ENCODE data around the gene SCAMP2.

SCAMP2 gene

DNA sequence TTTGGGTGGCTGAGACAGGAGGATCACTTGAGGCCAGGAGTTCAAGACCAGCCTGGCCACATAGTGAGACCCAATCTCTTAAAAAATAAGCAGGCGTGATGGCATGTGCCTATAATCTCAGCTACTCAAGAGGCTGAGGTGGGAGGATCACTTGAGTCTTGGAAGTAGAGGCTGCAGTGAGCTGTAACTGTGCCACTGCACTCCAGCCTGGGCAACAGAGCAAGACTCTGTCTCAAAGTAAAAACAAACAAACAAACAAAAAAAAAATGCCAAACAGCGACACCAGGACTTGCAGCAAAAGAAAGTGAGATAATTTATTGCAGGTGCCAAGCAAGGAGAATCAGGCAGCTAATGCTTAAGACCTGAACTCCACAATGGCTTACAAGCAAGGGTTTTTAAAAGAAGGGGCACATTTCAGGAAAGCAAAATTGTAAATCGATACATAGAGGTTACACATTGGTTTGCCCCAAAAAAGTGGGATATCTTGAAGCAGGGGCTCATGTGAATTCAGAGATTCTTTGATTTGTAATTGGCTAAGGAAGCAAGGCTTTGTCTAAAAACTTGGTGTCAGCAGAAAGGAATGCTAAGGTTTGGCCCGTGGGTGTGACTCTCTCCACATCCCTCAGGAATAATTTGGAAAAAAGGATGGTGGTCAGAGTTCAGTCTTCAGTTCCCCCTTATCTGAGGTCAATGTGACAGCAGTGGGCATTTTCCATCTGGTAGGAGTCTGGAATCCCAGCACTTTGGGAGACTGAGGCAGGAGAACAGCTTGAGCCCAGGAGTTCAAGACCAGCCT lies 11.5 kb upstream of the SCAMP2 start:
- no peak for ATAC-seq
- no peak for TF ChIP-seq SNAI2 (CRISPR knock-in tag; IDR thresholded peaks at IDR 0.05)
- no peak for TF ChIP-seq OSR1 (CRISPR knock-in tag; IDR thresholded peaks at IDR 0.05)
- no peak for TF ChIP-seq ZFP3 (CRISPR knock-in tag; IDR thresholded peaks at IDR 0.05)
- TF ChIP-seq ZFP30 (CRISPR knock-in tag; IDR thresholded peaks at IDR 0.05) = no peak
- TF ChIP-seq ISL1 (CRISPR knock-in tag; IDR thresholded peaks at IDR 0.05) = no peak
- no peak for TF ChIP-seq TOX (CRISPR knock-in tag; IDR thresholded peaks at IDR 0.05; ENCODE audit: borderline replicate concordance)
- TF ChIP-seq, protein P1, sequence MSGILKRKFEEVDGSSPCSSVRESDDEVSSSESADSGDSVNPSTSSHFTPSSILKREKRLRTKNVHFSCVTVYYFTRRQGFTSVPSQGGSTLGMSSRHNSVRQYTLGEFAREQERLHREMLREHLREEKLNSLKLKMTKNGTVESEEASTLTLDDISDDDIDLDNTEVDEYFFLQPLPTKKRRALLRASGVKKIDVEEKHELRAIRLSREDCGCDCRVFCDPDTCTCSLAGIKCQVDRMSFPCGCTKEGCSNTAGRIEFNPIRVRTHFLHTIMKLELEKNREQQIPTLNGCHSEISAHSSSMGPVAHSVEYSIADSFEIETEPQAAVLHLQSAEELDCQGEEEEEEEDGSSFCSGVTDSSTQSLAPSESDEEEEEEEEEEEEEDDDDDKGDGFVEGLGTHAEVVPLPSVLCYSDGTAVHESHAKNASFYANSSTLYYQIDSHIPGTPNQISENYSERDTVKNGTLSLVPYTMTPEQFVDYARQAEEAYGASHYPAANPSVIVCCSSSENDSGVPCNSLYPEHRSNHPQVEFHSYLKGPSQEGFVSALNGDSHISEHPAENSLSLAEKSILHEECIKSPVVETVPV (CRISPR knock-in tag; IDR thresholded peaks at IDR 0.05) = no peak
- TF ChIP-seq GLIS3 (CRISPR knock-in tag; IDR thresholded peaks at IDR 0.05) = no peak
- TF ChIP-seq ZC3H10 (CRISPR knock-in tag; IDR thresholded peaks at IDR 0.05) = no peak
- no peak for TF ChIP-seq RARB (CRISPR knock-in tag; IDR thresholded peaks at IDR 0.05)
- TF ChIP-seq CSDC2 (CRISPR knock-in tag; IDR thresholded peaks at IDR 0.05) = no peak
- TF ChIP-seq TCF4 (CRISPR knock-in tag; IDR thresholded peaks at IDR 0.05; ENCODE audit: borderline replicate concordance) = no peak
- no peak for TF ChIP-seq ZNF70 (CRISPR knock-in tag; IDR thresholded peaks at IDR 0.05)
- TF ChIP-seq, protein P2, sequence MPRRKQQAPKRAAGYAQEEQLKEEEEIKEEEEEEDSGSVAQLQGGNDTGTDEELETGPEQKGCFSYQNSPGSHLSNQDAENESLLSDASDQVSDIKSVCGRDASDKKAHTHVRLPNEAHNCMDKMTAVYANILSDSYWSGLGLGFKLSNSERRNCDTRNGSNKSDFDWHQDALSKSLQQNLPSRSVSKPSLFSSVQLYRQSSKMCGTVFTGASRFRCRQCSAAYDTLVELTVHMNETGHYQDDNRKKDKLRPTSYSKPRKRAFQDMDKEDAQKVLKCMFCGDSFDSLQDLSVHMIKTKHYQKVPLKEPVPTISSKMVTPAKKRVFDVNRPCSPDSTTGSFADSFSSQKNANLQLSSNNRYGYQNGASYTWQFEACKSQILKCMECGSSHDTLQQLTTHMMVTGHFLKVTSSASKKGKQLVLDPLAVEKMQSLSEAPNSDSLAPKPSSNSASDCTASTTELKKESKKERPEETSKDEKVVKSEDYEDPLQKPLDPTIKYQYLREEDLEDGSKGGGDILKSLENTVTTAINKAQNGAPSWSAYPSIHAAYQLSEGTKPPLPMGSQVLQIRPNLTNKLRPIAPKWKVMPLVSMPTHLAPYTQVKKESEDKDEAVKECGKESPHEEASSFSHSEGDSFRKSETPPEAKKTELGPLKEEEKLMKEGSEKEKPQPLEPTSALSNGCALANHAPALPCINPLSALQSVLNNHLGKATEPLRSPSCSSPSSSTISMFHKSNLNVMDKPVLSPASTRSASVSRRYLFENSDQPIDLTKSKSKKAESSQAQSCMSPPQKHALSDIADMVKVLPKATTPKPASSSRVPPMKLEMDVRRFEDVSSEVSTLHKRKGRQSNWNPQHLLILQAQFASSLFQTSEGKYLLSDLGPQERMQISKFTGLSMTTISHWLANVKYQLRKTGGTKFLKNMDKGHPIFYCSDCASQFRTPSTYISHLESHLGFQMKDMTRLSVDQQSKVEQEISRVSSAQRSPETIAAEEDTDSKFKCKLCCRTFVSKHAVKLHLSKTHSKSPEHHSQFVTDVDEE (CRISPR knock-in tag; IDR thresholded peaks at IDR 0.05) = no peak
- no peak for TF ChIP-seq ESRRG (CRISPR knock-in tag; IDR thresholded peaks at IDR 0.05)
- TF ChIP-seq BACH2 (CRISPR knock-in tag; IDR thresholded peaks at IDR 0.05; ENCODE audit: borderline replicate concordance) = no peak
- TF ChIP-seq, protein P3, sequence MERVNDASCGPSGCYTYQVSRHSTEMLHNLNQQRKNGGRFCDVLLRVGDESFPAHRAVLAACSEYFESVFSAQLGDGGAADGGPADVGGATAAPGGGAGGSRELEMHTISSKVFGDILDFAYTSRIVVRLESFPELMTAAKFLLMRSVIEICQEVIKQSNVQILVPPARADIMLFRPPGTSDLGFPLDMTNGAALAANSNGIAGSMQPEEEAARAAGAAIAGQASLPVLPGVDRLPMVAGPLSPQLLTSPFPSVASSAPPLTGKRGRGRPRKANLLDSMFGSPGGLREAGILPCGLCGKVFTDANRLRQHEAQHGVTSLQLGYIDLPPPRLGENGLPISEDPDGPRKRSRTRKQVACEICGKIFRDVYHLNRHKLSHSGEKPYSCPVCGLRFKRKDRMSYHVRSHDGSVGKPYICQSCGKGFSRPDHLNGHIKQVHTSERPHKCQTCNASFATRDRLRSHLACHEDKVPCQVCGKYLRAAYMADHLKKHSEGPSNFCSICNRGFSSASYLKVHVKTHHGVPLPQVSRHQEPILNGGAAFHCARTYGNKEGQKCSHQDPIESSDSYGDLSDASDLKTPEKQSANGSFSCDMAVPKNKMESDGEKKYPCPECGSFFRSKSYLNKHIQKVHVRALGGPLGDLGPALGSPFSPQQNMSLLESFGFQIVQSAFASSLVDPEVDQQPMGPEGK (CRISPR knock-in tag; IDR thresholded peaks at IDR 0.05; ENCODE audit: borderline replicate concordance) = no peak
- TF ChIP-seq PPARA (CRISPR knock-in tag; IDR thresholded peaks at IDR 0.05; ENCODE audit: borderline replicate concordance) = no peak
- TF ChIP-seq, protein P4, sequence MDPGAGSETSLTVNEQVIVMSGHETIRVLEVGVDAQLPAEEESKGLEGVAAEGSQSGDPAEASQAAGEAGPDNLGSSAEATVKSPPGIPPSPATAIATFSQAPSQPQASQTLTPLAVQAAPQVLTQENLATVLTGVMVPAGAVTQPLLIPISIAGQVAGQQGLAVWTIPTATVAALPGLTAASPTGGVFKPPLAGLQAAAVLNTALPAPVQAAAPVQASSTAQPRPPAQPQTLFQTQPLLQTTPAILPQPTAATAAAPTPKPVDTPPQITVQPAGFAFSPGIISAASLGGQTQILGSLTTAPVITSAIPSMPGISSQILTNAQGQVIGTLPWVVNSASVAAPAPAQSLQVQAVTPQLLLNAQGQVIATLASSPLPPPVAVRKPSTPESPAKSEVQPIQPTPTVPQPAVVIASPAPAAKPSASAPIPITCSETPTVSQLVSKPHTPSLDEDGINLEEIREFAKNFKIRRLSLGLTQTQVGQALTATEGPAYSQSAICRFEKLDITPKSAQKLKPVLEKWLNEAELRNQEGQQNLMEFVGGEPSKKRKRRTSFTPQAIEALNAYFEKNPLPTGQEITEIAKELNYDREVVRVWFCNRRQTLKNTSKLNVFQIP (CRISPR knock-in tag; IDR thresholded peaks at IDR 0.05; ENCODE audit: borderline replicate concordance, low read depth) = no peak
- no peak for TF ChIP-seq ZNF565 (CRISPR knock-in tag; conservative IDR thresholded peaks at IDR 0.05; ENCODE audit: low read depth)

DNA sequence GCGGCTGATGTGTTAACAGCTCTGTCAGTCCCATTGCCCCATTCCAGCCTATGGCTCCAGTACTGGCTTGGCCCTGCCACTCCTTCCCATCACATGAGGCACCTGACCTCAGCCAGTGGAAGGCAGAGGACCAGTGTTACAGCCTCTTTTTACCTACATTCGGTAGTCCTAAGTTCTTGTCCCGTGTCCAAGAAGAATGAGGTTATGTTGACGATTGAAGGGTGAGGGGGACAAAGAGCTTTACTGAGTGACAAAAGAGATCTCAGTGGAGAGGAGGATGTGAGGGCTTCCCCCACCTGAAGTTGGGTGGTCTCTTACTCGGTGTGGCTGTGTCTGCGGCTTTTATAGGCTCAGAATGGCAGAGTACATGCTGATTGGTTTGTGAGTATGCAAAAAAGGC lies 9.4 kb upstream of the SCAMP2 start:
- TF ChIP-seq BACH2 (CRISPR knock-in tag; IDR thresholded peaks at IDR 0.05; ENCODE audit: borderline replicate concordance) (no peak), PPARA (CRISPR knock-in tag; IDR thresholded peaks at IDR 0.05; ENCODE audit: borderline replicate concordance) (no peak), ZNF8 (CRISPR knock-in tag; IDR thresholded peaks at IDR 0.05) (no peak), RARB (CRISPR knock-in tag; IDR thresholded peaks at IDR 0.05) (no peak), ZFP3 (CRISPR knock-in tag; IDR thresholded peaks at IDR 0.05) (no peak), OSR1 (CRISPR knock-in tag; IDR thresholded peaks at IDR 0.05) (no peak)
- TF ChIP-seq, protein P1 (CRISPR knock-in tag; IDR thresholded peaks at IDR 0.05) = no peak
- no peak for ATAC-seq

Measured in SK-N-SH treated with all-trans-retinoic acid at 6 μM for 48 hours (cell line).